ENCODE data around the gene SIPA1L3. TPM values are rescaled to one million over a fixed set of nuclear protein-coding genes. Genes with fewer than 3 reads are reported as not detected.

The SIPA1L3 gene
- total RNA-seq, 1 experiment from 2014 or later: 125 TPM

DNA sequence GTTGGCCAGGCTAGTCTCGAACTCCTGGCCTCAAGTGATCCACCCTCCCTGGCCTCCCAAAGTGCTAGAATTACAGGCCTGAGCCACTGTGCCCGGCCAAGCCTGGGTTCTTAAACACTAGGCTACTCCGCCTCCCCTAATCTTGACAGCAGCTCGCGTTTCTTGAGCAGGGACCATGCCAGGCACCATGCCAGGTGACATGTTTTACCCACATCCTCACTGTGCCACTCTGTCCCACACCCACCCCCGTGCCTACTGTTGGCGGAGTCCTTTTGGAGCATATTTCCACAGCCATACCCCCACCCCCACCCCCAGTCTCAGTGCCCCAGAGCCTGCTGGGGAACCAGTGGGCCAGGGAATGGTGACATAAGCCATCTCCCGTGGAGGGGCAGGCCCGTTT is 218.2 kb downstream of the SIPA1L3 start:
- Mint-ChIP-seq H3K36me3 (ENCODE audit: insufficient read depth, unreplicated experiment) (peaks cover 67% of the 10 kb centered on the region), H3K27ac (ENCODE audit: unreplicated experiment) (peak overlapping the region; percentile 39), H3K27me3 (ENCODE audit: insufficient read depth, unreplicated experiment) (no peaks in the 10 kb centered on the region), H3K4me1 (ENCODE audit: low read depth, unreplicated experiment) (no peaks in the 10 kb centered on the region), H3K4me3 (ENCODE audit: unreplicated experiment) (no peak overlapping the region), H3K9me3 (ENCODE audit: unreplicated experiment) (peaks cover 12% of the 10 kb centered on the region)
- Histone ChIP-seq H3K4me3 (ENCODE audit: low read depth, low read length) (no peak overlapping the region), H3K9me3 (no peaks in the 10 kb centered on the region), H3K4me1 (no peaks in the 10 kb centered on the region), H3K27me3 (replicated peaks; ENCODE audit: control insufficient read depth, insufficient read depth, low read length) (no peaks in the 10 kb centered on the region), H3K36me3 (ENCODE audit: control insufficient read depth, insufficient read depth, low read length) (peaks cover 14% of the 10 kb centered on the region)
- POLR2A ChIA-PET: no interaction called here
- CTCF ChIA-PET: no interaction called here
- TF ChIP-seq, protein P1, sequence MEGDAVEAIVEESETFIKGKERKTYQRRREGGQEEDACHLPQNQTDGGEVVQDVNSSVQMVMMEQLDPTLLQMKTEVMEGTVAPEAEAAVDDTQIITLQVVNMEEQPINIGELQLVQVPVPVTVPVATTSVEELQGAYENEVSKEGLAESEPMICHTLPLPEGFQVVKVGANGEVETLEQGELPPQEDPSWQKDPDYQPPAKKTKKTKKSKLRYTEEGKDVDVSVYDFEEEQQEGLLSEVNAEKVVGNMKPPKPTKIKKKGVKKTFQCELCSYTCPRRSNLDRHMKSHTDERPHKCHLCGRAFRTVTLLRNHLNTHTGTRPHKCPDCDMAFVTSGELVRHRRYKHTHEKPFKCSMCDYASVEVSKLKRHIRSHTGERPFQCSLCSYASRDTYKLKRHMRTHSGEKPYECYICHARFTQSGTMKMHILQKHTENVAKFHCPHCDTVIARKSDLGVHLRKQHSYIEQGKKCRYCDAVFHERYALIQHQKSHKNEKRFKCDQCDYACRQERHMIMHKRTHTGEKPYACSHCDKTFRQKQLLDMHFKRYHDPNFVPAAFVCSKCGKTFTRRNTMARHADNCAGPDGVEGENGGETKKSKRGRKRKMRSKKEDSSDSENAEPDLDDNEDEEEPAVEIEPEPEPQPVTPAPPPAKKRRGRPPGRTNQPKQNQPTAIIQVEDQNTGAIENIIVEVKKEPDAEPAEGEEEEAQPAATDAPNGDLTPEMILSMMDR (IDR thresholded peaks at IDR 0.05; ENCODE audit: insufficient read depth in 1 of 2, low read depth in 1 of 2, low read length in 1 of 2, severe bottlenecking in 1 of 2, unreplicated experiment in 1 of 2): no peak
- intact Hi-C loops (cut with micrococcal nuclease; ENCODE audit: unreplicated experiment): no loop called here
- DNase-seq: no peak
- BruUV-seq (replicated peaks): no TSS peak

- no peak overlapping the region for H3K4me3 Mint-ChIP-seq (ENCODE audit: unreplicated experiment)
- CTCF ChIA-PET: no interaction called here
- Histone ChIP-seq H3K4me3 (ENCODE audit: low read depth, low read length) (no peak overlapping the region), H3K27me3 (replicated peaks; ENCODE audit: control insufficient read depth, insufficient read depth, low read length) (no peaks in the 10 kb centered on the region), H3K36me3 (ENCODE audit: control insufficient read depth, insufficient read depth, low read length) (peaks cover 2% of the 10 kb centered on the region), H3K4me1 (no peaks in the 10 kb centered on the region), H3K9me3 (no peaks in the 10 kb centered on the region)
- TF ChIP-seq, protein P1 (IDR thresholded peaks at IDR 0.05; ENCODE audit: insufficient read depth in 1 of 2, low read depth in 1 of 2, low read length in 1 of 2, severe bottlenecking in 1 of 2, unreplicated experiment in 1 of 2): no peak
- BruUV-seq (replicated peaks): no TSS peak
- POLR2A ChIA-PET: no interaction called here
- DNase-seq: no peak
- intact Hi-C loops (cut with micrococcal nuclease; ENCODE audit: unreplicated experiment): no loop called here
- H3K9me3 Mint-ChIP-seq (ENCODE audit: unreplicated experiment): no peaks in the 10 kb centered on the region
- H3K4me1 Mint-ChIP-seq (ENCODE audit: low read depth, unreplicated experiment): no peaks in the 10 kb centered on the region
- no peak overlapping the region for H3K27ac Mint-ChIP-seq (ENCODE audit: unreplicated experiment)
- H3K36me3 Mint-ChIP-seq (ENCODE audit: insufficient read depth, unreplicated experiment): peaks cover 67% of the 10 kb centered on the region
- H3K27me3 Mint-ChIP-seq (ENCODE audit: insufficient read depth, unreplicated experiment): no peaks in the 10 kb centered on the region
Measured at GRCh38 chr19:38130399-38130798, 223.4 kb downstream of the SIPA1L3 start.

- no peaks in the 10 kb centered on the region; the same call in 1 of the 2 replicates for H3K36me3 ChIP-seq (ENCODE audit: control insufficient read depth, insufficient read depth, low read length)
- no TSS peak for BruUV-seq (replicated peaks)
- intact Hi-C loops (cut with micrococcal nuclease; ENCODE audit: unreplicated experiment): no loop called here
- Mint-ChIP-seq H3K36me3 (ENCODE audit: insufficient read depth, unreplicated experiment) (peaks cover 71% of the 10 kb centered on the region), H3K27me3 (ENCODE audit: insufficient read depth, unreplicated experiment) (no peaks in the 10 kb centered on the region), H3K9me3 (ENCODE audit: unreplicated experiment) (no peaks in the 10 kb centered on the region), H3K27ac (ENCODE audit: unreplicated experiment) (no peak overlapping the region), H3K4me1 (ENCODE audit: low read depth, unreplicated experiment) (no peaks in the 10 kb centered on the region), H3K4me3 (ENCODE audit: unreplicated experiment) (no peak overlapping the region)
- CTCF ChIA-PET: no interaction called here
- H3K4me3 ChIP-seq (ENCODE audit: low read depth, low read length): no peak overlapping the region
- POLR2A ChIA-PET: no interaction called here
- no peaks in the 10 kb centered on the region for H3K9me3 ChIP-seq
- no peak for DNase-seq
- no peaks in the 10 kb centered on the region for H3K4me1 ChIP-seq
- no peaks in the 10 kb centered on the region for H3K27me3 ChIP-seq (replicated peaks; ENCODE audit: control insufficient read depth, insufficient read depth, low read length)
- TF ChIP-seq, protein P1 (IDR thresholded peaks at IDR 0.05; ENCODE audit: insufficient read depth in 1 of 2, low read depth in 1 of 2, low read length in 1 of 2, severe bottlenecking in 1 of 2, unreplicated experiment in 1 of 2): no peak
Measured at GRCh38 chr19:38132781-38133180, 225.8 kb downstream of the SIPA1L3 start.
